Measurements from ENCODE around the gene INTS15.

GRCh38 chr7:6578114-6579084 is 11.4 kb upstream of the INTS15 start:
- TF ChIP-seq, protein P1, sequence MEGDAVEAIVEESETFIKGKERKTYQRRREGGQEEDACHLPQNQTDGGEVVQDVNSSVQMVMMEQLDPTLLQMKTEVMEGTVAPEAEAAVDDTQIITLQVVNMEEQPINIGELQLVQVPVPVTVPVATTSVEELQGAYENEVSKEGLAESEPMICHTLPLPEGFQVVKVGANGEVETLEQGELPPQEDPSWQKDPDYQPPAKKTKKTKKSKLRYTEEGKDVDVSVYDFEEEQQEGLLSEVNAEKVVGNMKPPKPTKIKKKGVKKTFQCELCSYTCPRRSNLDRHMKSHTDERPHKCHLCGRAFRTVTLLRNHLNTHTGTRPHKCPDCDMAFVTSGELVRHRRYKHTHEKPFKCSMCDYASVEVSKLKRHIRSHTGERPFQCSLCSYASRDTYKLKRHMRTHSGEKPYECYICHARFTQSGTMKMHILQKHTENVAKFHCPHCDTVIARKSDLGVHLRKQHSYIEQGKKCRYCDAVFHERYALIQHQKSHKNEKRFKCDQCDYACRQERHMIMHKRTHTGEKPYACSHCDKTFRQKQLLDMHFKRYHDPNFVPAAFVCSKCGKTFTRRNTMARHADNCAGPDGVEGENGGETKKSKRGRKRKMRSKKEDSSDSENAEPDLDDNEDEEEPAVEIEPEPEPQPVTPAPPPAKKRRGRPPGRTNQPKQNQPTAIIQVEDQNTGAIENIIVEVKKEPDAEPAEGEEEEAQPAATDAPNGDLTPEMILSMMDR (IDR thresholded peaks at IDR 0.05), result no peak
- TF ChIP-seq EZH2phosphoT487 (IDR thresholded peaks at IDR 0.05; ENCODE audit: borderline replicate concordance, low read depth), result no peak
